T-cell (primary cell): Measurements from ENCODE around the gene MRTFB. TPM values are rescaled to one million over a fixed set of nuclear protein-coding genes. Genes with fewer than 3 reads are reported as not detected.
"Not testable (repeated sequence)": the region's sequence is repeated elsewhere in the genome, so short reads cannot be mapped to it uniquely, and the experiment has no call there.

Experiments
- ATAC-seq, 4 experiments: fragments of 200-7000 bp in 3 of 4; fragments of 150-1000 bp in 1 of 4; cut with Tn5 transposase; replicated peaks in 1 of 4; 1 replicate in 3 of 4; 2 replicates in 1 of 4; pipeline ENCODE4 v1.10.0; 2021; ENCODE audit warnings: moderate library complexity in 3 of 4, mild to moderate bottlenecking in 2 of 4, moderate number of reproducible peaks in 1 of 4
- CTCF ChIA-PET, 2 donors: fragments of 300-600 bp; sonication (Branson Sonifier 250); formaldehyde crosslinking; loops; one replicate each; lab custom pipeline; 2022; ENCODE audit warnings: antibody characterized with exemption in 2 of 2; lab: Charles Lee
- POLR2A ChIA-PET, 2 donors: fragments of 300-600 bp; sonication (Branson Sonifier 250); formaldehyde crosslinking; loops; one replicate each; lab custom pipeline; 2022; ENCODE audit warnings: antibody characterized with exemption in 2 of 2; lab: Charles Lee
- DNase-seq, 35 experiments: peaks; one replicate each; pipeline versions ENCODE4 v3.0.0 to v3.0.0-alpha.2; 2013 to 2023
- H3K27ac ChIP-seq: one replicate; pipeline ENCODE4 v1.5.1; 2013; ENCODE audit warnings: low read length
- H3K27me3 ChIP-seq, 2 experiments: replicated peaks in 1 of 2; 1 replicate in 1 of 2; 2 replicates in 1 of 2; pipeline versions ENCODE4 v1.6.1 to v1.7.0; 2013; ENCODE audit warnings: low read length in 1 of 2, mixed read lengths in 1 of 2; ENCODE audit not compliant: control insufficient read depth in 2 of 2, insufficient read depth in 2 of 2; ENCODE audit errors: extremely low read depth in 1 of 2
- H3K36me3 ChIP-seq, 2 donors: 1 replicate in 1 of 2; 2 replicates in 1 of 2; pipeline versions ENCODE4 v1.6.1 to v1.7.0; 2013; ENCODE audit warnings: low read length in 1 of 2; ENCODE audit not compliant: control insufficient read depth in 2 of 2, insufficient read depth in 1 of 2; ENCODE audit errors: extremely low read depth in 1 of 2
- H3K4me1 ChIP-seq, 2 experiments: 1 replicate in 1 of 2; 2 replicates in 1 of 2; pipeline versions ENCODE4 v1.6.1 to v1.7.0; 2013; ENCODE audit warnings: low read length in 2 of 2, mixed read lengths in 1 of 2; ENCODE audit not compliant: insufficient read depth in 2 of 2, control insufficient read depth in 1 of 2; ENCODE audit errors: extremely low read depth in 1 of 2
- H3K4me3 ChIP-seq, 2 donors: 1 replicate in 1 of 2; 2 replicates in 1 of 2; pipeline versions ENCODE4 v1.5.1 to v1.7.0; 2013; ENCODE audit warnings: mild to moderate bottlenecking in 2 of 2, low read length in 1 of 2, moderate library complexity in 1 of 2; ENCODE audit not compliant: control insufficient read depth in 1 of 2; ENCODE audit errors: extremely low read depth in 1 of 2
- H3K9me3 ChIP-seq: 2 replicates; pipeline ENCODE4 v1.7.0; 2013
- H3K27ac Mint-ChIP-seq, 2 donors: one replicate each; pipeline ENCODE4 v1.8.0; 2020 to 2021; ENCODE audit warnings: mild to moderate bottlenecking in 2 of 2, mixed read lengths in 2 of 2
- H3K27me3 Mint-ChIP-seq, 2 donors: one replicate each; pipeline ENCODE4 v1.8.0; 2021 to 2022; ENCODE audit warnings: mixed read lengths in 2 of 2
- H3K36me3 Mint-ChIP-seq: one replicate; pipeline ENCODE4 v1.8.0; 2021; ENCODE audit warnings: mixed read lengths
- H3K4me1 Mint-ChIP-seq, 3 donors: one replicate each; pipeline ENCODE4 v1.8.0; 2020 to 2022; ENCODE audit warnings: mixed read lengths in 3 of 3, mild to moderate bottlenecking in 1 of 3
- H3K4me3 Mint-ChIP-seq, 3 donors: one replicate each; pipeline ENCODE4 v1.8.0; 2020 to 2022; ENCODE audit warnings: mild to moderate bottlenecking in 3 of 3, mixed read lengths in 3 of 3, moderate library complexity in 3 of 3
- H3K9me3 Mint-ChIP-seq, 3 donors: one replicate each; pipeline ENCODE4 v1.8.0; 2020 to 2022; ENCODE audit warnings: mixed read lengths in 3 of 3
- WGBS: methylation state at CpG from one replicate; pipeline ENCODE4 v1.1.5; 2013; ENCODE audit warnings: missing lambda C conversion rate; ENCODE audit not compliant: insufficient coverage; 5-methylcytosine and 5-hydroxymethylcytosine counted together
- total RNA-seq, 35 experiments: library from RNA in 6 of 35; stranded (reverse) in 6 of 35; fragments of 120-200 nt in 1 of 35; gene quantifications; one replicate each; pipeline versions ENCODE4 v1.2.1 to v1.2.4 and lab custom pipeline; 2013 to 2026

Gene MRTFB
- total RNA-seq, 5 donors from 2014 or later (not counting 1 experiment from before 2014, with no cell fraction given), result 18.2 to 37.0 (median 21.0) TPM

DNA sequence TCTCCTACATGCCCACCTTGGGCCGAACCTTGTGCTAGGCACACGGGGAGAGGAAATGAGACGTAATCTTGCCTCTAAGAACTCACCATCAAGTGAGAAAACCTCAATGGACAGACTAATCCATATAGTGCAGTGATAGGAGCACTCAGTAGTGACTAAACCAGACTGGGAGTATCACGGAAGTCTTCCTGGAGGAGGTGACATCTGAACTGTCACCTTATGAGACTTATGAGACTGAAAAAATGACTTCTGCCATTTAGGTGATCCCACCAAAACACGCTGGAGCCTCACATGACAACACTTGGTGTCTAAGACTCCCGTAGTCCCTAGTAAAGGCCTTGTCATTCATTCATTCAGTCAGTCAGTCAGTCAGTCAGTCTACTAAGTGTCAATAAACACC lies 27.3 kb upstream of the MRTFB start:
- peaks cover 3 to 4% (median 4%) of the 10 kb centered on the region in 3 donors for H3K9me3 Mint-ChIP-seq
- H3K36me3 Mint-ChIP-seq, result no peaks in the 10 kb centered on the region
- no peak overlapping the region for H3K4me3 Mint-ChIP-seq
- H3K9me3 ChIP-seq, result no peaks in the 10 kb centered on the region
- no peaks in the 10 kb centered on the region for H3K36me3 ChIP-seq
- no peak overlapping the region for H3K27ac Mint-ChIP-seq
- ChIA-PET POLR2A (no interaction called here), CTCF (no interaction called here)
- ATAC-seq, result no peak
- no peak overlapping the region for H3K27ac ChIP-seq
- H3K4me1 Mint-ChIP-seq, result peaks cover 3 to 8% (median 4%) of the 10 kb centered on the region in 3 donors
- H3K27me3 ChIP-seq, result peaks cover 0 to under 1% of the 10 kb centered on the region in 2 experiments
- no peak overlapping the region for H3K4me3 ChIP-seq
- H3K4me1 ChIP-seq, result no peaks in the 10 kb centered on the region
- 97% methylated on average over 3 of the region's 6 CpGs for WGBS
- peaks cover 0 to 5% of the 10 kb centered on the region in 2 donors for H3K27me3 Mint-ChIP-seq
- no peak for DNase-seq

DNA sequence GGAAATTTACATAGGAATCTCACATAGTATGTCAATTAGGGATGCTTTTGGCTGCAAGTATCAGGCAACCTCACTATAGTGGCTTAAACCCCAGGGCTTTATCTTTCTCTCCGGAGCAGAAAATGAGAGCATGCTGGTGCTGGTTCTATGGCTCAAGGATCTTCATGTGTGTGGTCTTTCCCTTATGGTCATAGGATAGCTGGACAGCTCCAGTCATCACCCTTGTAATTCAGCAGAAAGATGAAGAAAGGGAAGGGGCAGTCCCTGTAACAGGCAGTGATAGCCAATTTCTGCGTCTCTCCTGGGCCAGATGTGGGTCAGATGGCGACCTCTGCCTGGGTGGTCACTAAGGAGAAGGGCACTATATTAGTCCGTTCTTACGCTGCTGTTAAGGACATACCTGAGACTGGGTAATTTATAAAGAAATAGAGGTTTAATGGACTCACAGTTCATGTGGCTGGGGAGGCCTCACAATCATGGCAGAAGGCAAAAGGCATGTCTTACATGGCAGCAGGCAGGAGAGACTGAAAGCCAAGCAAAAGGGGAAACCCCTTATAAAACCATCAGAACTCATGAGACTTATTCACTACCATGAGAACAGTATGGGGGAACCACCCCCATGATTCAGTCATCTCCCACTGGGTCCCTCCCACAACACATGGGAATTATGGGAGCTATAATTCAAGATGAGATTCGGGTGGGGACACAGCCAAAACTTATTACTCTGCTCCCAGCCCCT lies 23.8 kb upstream of the MRTFB start:
- H3K9me3 Mint-ChIP-seq, result not testable (repeated sequence)

DNA sequence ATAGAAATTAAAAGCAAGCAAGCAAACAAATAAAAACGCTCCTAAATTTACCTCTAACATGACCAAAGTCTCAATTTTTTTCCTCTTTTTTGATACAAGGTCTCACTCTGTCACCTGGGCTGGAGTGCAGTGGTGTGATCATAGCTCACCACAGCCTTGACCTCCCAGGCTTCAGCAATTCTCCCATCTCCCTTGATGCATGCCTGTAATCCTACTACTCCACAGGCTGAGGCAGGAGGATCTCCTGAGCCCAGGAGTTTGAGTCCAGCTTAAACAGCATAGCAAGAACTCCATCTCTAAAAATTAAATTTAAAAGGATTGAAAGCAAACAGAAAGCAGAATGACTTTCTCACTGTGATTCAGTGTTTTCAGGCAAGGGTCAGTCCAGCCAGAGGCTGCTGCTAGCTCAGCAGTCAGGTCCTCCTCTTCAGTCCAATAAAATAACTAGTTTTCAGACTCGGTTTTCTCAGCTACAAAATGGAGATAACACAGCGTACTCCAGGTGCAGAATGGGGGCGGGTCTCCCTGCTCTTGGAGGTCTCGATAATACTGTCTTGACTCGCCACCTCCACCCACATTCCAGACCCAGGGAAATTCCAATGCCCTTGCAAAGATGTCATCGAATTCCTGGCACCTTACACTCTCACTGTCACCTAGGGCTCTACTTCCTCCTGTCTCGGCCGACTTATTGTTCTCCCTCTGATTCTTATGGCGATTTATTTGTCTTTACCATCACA lies 20.7 kb upstream of the MRTFB start:
- no peak overlapping the region for H3K4me3 Mint-ChIP-seq
- H3K9me3 Mint-ChIP-seq, result no peaks in the 10 kb centered on the region
- H3K36me3 Mint-ChIP-seq, result no peaks in the 10 kb centered on the region
- ATAC-seq (no peak), DNase-seq (no peak)
- Histone ChIP-seq H3K4me3 (no peak overlapping the region), H3K4me1 (no peaks in the 10 kb centered on the region), H3K36me3 (no peaks in the 10 kb centered on the region), H3K9me3 (no peaks in the 10 kb centered on the region), H3K27ac (no peak overlapping the region), H3K27me3 (peaks cover 0 to 2% of the 10 kb centered on the region in 2 experiments)
- 69% methylated on average over 9 of the region's 10 CpGs for WGBS
- ChIA-PET POLR2A (no interaction called here), CTCF (no interaction called here)
- H3K27me3 Mint-ChIP-seq, result peaks cover 0 to 6% of the 10 kb centered on the region in 2 donors
- no peaks in the 10 kb centered on the region for H3K4me1 Mint-ChIP-seq
- H3K27ac Mint-ChIP-seq, result no peak overlapping the region

More for the DNA sequence above, 23.8 kb upstream of the MRTFB start:
- H3K27me3 Mint-ChIP-seq, H3K36me3 ChIP-seq, H3K27ac Mint-ChIP-seq, H3K4me3 ChIP-seq, H3K36me3 Mint-ChIP-seq, ATAC-seq, H3K4me1 ChIP-seq, H3K4me1 Mint-ChIP-seq, DNase-seq, H3K27me3 ChIP-seq, CTCF ChIA-PET, H3K4me3 Mint-ChIP-seq, H3K27ac ChIP-seq, POLR2A ChIA-PET, H3K9me3 ChIP-seq: not testable (repeated sequence)
- WGBS, result 88% methylated on average over 6 of the region's 6 CpGs

DNA sequence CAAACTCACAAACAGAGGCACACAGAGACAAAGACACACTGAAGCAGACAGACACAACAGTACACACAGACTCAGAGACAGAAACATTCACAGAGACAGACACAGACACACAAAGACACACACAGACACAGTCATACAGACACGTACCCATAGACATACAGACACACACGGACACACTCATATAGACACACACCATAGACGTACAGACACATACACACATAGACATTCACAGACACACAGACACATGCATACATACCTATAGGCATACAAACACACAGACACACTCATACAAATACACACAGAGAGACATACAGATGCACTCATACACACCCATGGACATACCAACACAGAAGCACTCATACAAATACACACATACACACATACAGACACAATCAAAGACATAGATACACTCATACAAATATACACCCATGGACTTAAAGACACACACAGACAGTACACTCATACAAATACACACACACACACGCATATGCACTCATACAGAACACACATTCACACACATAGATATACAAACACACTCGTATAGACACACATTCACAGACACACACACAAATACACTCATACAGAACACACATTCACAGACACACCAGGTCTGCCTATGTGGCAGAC lies 19.9 kb upstream of the MRTFB start:
- CTCF ChIA-PET, result no interaction called here

DNA sequence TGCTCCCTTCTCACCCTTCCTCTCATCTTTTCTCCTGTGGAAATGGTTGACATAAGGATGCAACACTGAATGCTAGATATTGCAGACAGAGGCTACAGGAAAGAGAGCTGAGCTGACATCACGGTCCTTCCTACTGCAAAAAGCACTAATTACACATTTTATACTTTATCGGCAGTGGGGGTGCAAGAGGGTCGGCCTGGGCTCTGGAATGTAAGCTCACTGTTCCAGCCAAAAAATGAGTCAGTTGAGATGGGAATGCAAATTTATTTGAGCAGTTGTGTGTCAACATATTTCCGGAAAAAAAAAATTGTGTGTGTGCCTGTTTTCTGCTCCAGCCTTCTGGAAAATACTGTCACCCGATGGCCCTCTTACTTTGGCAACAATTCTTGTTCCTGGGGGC lies 14.1 kb upstream of the MRTFB start:
- no peak for ATAC-seq

More for the DNA sequence above, 19.9 kb upstream of the MRTFB start:
- peaks cover 0 to under 1% (median 0%) of the 10 kb centered on the region in 3 donors for H3K9me3 Mint-ChIP-seq
- POLR2A ChIA-PET, result no interaction called here
- no peak overlapping the region for H3K27ac Mint-ChIP-seq
- H3K9me3 ChIP-seq, result no peaks in the 10 kb centered on the region
- H3K4me3 Mint-ChIP-seq, result no peak overlapping the region
- DNase-seq (no peak), ATAC-seq (no peak)
- no peak overlapping the region for H3K4me3 ChIP-seq
- no peaks in the 10 kb centered on the region for H3K36me3 Mint-ChIP-seq
- H3K27me3 Mint-ChIP-seq, result peaks cover under 1 to 6% of the 10 kb centered on the region in 2 donors
- H3K27ac ChIP-seq, result no peak overlapping the region
- no peaks in the 10 kb centered on the region for H3K4me1 ChIP-seq
- WGBS, result 94% methylated on average over 5 of the region's 5 CpGs
- peaks cover 0 to 2% of the 10 kb centered on the region in 2 experiments for H3K27me3 ChIP-seq
- H3K4me1 Mint-ChIP-seq, result no peaks in the 10 kb centered on the region
- H3K36me3 ChIP-seq, result no peaks in the 10 kb centered on the region

DNA sequence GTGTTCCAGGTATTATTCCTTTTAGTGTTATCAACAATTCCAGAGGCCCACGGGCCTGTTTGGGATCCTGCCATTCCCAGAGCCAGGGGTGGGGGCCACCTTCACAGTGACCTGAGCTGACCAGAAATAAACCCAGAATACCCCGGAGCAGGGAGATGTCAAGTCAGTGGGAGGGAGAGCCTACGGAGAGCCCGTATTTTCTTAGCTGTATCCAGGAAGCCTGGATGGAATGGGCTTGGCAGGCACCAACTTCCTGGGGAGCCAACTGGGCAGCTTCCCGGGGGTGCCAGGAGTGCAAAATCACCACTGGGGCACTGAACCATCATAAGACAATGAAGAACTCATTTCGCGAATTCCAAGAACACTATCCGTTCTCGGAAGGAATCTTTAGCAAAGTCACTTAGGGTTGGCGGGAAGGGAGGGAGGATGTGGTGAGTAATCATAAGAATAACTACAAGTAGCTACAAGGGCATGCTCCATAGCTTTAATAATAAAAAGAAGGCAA lies 13.2 kb upstream of the MRTFB start:
- ATAC-seq, result no peak
- H3K27ac ChIP-seq, result no peak overlapping the region
- ChIA-PET POLR2A (no interaction called here), CTCF (no interaction called here)
- H3K4me1 ChIP-seq, result no peaks in the 10 kb centered on the region
- no peak overlapping the region for H3K4me3 Mint-ChIP-seq
- no peaks in the 10 kb centered on the region for H3K36me3 ChIP-seq
- no peak overlapping the region for H3K27ac Mint-ChIP-seq
- no peaks in the 10 kb centered on the region for H3K4me1 Mint-ChIP-seq
- 69% methylated on average over 4 of the region's 10 CpGs for WGBS
- H3K4me3 ChIP-seq, result no peak overlapping the region
- no peak for DNase-seq
- H3K9me3 ChIP-seq, result no peaks in the 10 kb centered on the region
- peaks cover 0 to 8% (median 6%) of the 10 kb centered on the region in 3 donors for H3K9me3 Mint-ChIP-seq
- H3K36me3 Mint-ChIP-seq, result no peaks in the 10 kb centered on the region
- H3K27me3 ChIP-seq, result no peaks in the 10 kb centered on the region
- H3K27me3 Mint-ChIP-seq, result peaks cover 17 to 22% of the 10 kb centered on the region in 2 donors

More for the DNA sequence above, 14.1 kb upstream of the MRTFB start:
- no peak overlapping the region for H3K4me3 Mint-ChIP-seq
- DNase-seq, result no peak
- Histone ChIP-seq H3K9me3 (no peaks in the 10 kb centered on the region), H3K4me3 (no peak overlapping the region), H3K27ac (no peak overlapping the region), H3K27me3 (no peaks in the 10 kb centered on the region), H3K36me3 (no peaks in the 10 kb centered on the region), H3K4me1 (no peaks in the 10 kb centered on the region)
- no peaks in the 10 kb centered on the region for H3K4me1 Mint-ChIP-seq
- 82% methylated on average over 1 of the region's 5 CpGs for WGBS
- ChIA-PET CTCF (no interaction called here), POLR2A (interaction anchor here in 1 of 2 donors (0.7 kb wide), 1 partner anchor 289 kb away, joined by 3 read pairs; no protein-coding TSS in a partner anchor)
- H3K36me3 Mint-ChIP-seq, result no peaks in the 10 kb centered on the region
- H3K9me3 Mint-ChIP-seq, result peaks cover 0 to 8% (median 6%) of the 10 kb centered on the region in 3 donors
- H3K27me3 Mint-ChIP-seq, result peaks cover 17 to 22% of the 10 kb centered on the region in 2 donors
- H3K27ac Mint-ChIP-seq, result no peak overlapping the region
